ENCODE results near the gene SLC25A19.

The SLC25A19 gene

GRCh38 chr17:75316253-75316652 is 27.0 kb upstream of the SLC25A19 start:
- H3K4me3 ChIP-seq (ENCODE audit: low read length), result no peak overlapping the region
- no peak for DNase-seq (ENCODE audit: low read depth)
- TF ChIP-seq, protein P1, sequence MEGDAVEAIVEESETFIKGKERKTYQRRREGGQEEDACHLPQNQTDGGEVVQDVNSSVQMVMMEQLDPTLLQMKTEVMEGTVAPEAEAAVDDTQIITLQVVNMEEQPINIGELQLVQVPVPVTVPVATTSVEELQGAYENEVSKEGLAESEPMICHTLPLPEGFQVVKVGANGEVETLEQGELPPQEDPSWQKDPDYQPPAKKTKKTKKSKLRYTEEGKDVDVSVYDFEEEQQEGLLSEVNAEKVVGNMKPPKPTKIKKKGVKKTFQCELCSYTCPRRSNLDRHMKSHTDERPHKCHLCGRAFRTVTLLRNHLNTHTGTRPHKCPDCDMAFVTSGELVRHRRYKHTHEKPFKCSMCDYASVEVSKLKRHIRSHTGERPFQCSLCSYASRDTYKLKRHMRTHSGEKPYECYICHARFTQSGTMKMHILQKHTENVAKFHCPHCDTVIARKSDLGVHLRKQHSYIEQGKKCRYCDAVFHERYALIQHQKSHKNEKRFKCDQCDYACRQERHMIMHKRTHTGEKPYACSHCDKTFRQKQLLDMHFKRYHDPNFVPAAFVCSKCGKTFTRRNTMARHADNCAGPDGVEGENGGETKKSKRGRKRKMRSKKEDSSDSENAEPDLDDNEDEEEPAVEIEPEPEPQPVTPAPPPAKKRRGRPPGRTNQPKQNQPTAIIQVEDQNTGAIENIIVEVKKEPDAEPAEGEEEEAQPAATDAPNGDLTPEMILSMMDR (conservative IDR thresholded peaks at IDR 0.05; ENCODE audit: low read depth, low read length), result no peak

- TF ChIP-seq, protein P1 (conservative IDR thresholded peaks at IDR 0.05; ENCODE audit: low read depth, low read length), result no peak
- no peak overlapping the region for H3K4me3 ChIP-seq (ENCODE audit: low read length)
- DNase-seq (ENCODE audit: low read depth), result no peak
These were observed 26.5 kb upstream of the SLC25A19 start for GRCh38 chr17:75315541-75316243.

DNA sequence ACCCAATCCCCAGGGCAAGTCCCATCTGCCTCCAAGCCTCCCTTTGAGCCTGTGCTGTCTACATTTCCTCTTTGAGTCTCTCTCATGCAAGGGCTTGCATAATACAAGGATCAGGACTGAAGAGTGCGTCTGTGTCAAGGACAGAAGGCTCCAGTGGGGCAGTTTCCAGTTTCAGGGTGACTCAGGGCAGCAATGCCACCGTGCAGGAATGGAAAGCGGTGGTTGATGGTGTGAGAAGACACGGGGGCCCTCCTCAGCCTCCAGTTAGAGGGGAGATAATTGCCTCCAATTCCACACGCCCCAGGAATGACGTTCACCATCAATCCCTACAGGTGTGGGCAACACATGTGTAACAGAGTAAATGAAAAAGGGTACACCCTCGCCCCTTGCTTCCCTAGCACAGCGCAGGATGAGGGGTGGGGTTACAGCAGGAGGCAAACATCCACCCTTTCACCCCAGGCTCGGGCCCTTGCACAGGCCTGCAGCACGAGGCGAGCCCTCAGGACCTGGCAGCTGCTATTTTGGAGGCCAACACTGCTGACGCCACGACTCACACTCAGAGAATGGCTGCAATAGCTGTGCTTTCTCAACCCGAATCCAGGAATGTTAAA is 24.8 kb upstream of the SLC25A19 start:
- TF ChIP-seq, protein P1 (conservative IDR thresholded peaks at IDR 0.05; ENCODE audit: low read depth, low read length), result no peak
- H3K4me3 ChIP-seq (ENCODE audit: low read length), result no peak overlapping the region
- DNase-seq (ENCODE audit: low read depth), result no peak

- TF ChIP-seq, protein P1 (conservative IDR thresholded peaks at IDR 0.05; ENCODE audit: low read depth, low read length), result no peak
- DNase-seq (ENCODE audit: low read depth), result no peak
- H3K4me3 ChIP-seq (ENCODE audit: low read length), result no peak overlapping the region
These were observed 19.7 kb upstream of the SLC25A19 start for GRCh38 chr17:75308732-75309629.

DNA sequence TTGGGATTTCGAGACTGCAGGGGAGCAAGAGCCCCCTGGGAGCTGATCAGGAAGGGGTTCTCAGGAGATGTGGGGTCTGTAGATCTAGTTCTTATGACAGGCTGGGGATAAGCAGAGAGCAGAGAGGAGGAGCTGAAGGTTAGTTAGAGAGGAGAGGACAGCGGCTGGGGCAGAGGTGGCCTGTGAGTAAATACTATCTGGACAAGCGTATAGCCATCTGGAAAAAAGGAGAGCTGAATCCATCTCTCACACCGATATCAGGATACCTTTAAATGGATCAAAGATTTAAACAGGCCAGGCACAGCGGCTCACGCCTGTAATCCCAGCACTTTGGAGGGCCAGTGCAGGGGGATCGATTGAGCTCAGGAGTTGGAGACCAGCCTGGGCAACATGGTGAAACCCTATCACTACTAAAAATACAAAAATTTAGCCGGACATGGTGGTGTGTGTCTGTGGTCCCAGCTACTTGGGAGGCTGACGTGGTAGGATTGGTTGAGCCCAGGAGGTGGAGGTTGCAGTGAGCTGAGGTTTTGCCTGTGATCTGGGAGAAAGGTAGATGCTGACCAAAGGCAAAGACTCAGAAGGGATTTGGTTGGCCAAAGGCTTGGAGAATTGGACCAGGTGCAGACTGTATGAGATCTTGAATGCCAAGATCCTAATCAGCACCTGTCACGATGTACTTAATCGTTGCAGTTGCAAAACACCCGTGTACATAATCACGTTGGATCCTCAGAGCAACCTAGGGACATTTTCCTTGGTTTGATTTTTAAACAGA is 18.9 kb upstream of the SLC25A19 start:
- H3K4me3 ChIP-seq (ENCODE audit: low read length), result no peak overlapping the region
- DNase-seq (ENCODE audit: low read depth), result no peak
- TF ChIP-seq, protein P1 (conservative IDR thresholded peaks at IDR 0.05; ENCODE audit: low read depth, low read length), result no peak

- TF ChIP-seq, protein P1 (conservative IDR thresholded peaks at IDR 0.05; ENCODE audit: low read depth, low read length), result no peak
- H3K4me3 ChIP-seq (ENCODE audit: low read length), result no peak overlapping the region
- no peak for DNase-seq (ENCODE audit: low read depth)
These were observed 12.4 kb upstream of the SLC25A19 start for GRCh38 chr17:75301502-75302206.

All from retinal pigment epithelial cell (primary cell).